Natural killer cell (primary cell): Measurements from ENCODE around the gene UGT8. TPM values are rescaled to one million over a fixed set of nuclear protein-coding genes. Genes with fewer than 3 reads are reported as not detected.
A peak's percentile ranks its signal among the peaks of the same experiment; 100 is the strongest.
"Not testable (repeated sequence)": the region's sequence is repeated elsewhere in the genome, so short reads cannot be mapped to it uniquely, and the experiment has no call there.

ENCODE experiments used
- ATAC-seq, 3 donors: fragments of 150-1000 bp in 2 of 3; fragments of 200-7000 bp in 1 of 3; cut with Tn5 transposase; 1 replicate in 1 of 3; 2 replicates in 2 of 3; pipeline ENCODE4 v1.10.0; 2021; ENCODE audit warnings: mild to moderate bottlenecking in 2 of 3, moderate library complexity in 2 of 3
- DNase-seq, 2 donors: peaks; one replicate each; pipeline versions ENCODE4 v3.0.0 to v3.0.0-alpha.2; 2013 to 2021; ENCODE audit warnings: mixed read lengths in 1 of 2
- H3K27ac ChIP-seq: one replicate; pipeline ENCODE4 v1.5.1; 2013; ENCODE audit warnings: mild to moderate bottlenecking, low read length
- H3K27me3 ChIP-seq: one replicate; pipeline ENCODE4 v1.6.1; 2013; ENCODE audit warnings: low read length; ENCODE audit not compliant: control insufficient read depth, insufficient read depth
- H3K36me3 ChIP-seq: one replicate; pipeline ENCODE4 v1.6.1; 2013; ENCODE audit warnings: low read length; ENCODE audit not compliant: control insufficient read depth, insufficient read depth
- H3K4me1 ChIP-seq: one replicate; pipeline ENCODE4 v1.6.1; 2013; ENCODE audit warnings: low read length; ENCODE audit not compliant: control insufficient read depth, insufficient read depth
- H3K4me3 ChIP-seq: one replicate; pipeline ENCODE4 v1.5.1; 2013; ENCODE audit warnings: low read length
- H3K9me3 ChIP-seq: one replicate; pipeline ENCODE4 v1.6.1; 2013; ENCODE audit warnings: low read length; ENCODE audit not compliant: control insufficient read depth, insufficient read depth
- H3K27ac Mint-ChIP-seq, 2 donors: one replicate each; pipeline ENCODE4 v1.8.0; 2022; ENCODE audit warnings: mild to moderate bottlenecking in 2 of 2, mixed read lengths in 2 of 2, moderate library complexity in 1 of 2
- H3K27me3 Mint-ChIP-seq, 2 donors: one replicate each; pipeline ENCODE4 v1.8.0; 2022; ENCODE audit warnings: low read depth in 2 of 2, mixed read lengths in 2 of 2
- H3K36me3 Mint-ChIP-seq: one replicate; pipeline ENCODE4 v1.8.0; 2022; ENCODE audit warnings: mixed read lengths
- H3K4me1 Mint-ChIP-seq, 2 donors: one replicate each; pipeline ENCODE4 v1.8.0; 2022; ENCODE audit warnings: mixed read lengths in 2 of 2
- H3K4me3 Mint-ChIP-seq: one replicate; pipeline ENCODE4 v1.8.0; 2022; ENCODE audit warnings: mild to moderate bottlenecking, moderate library complexity, mixed read lengths
- H3K9me3 Mint-ChIP-seq, 2 donors: one replicate each; pipeline ENCODE4 v1.8.0; 2022; ENCODE audit warnings: mixed read lengths in 2 of 2
- CTCF ChIP-seq: fragments of 200-600 bp; IDR thresholded peaks from one replicate; pipeline ENCODE4 v1.8.0; 2022; ENCODE audit warnings: antibody characterized with exemption
- WGBS: methylation state at CpG from one replicate; pipeline ENCODE4 v1.1.7; 2013; ENCODE audit warnings: missing lambda C conversion rate; ENCODE audit not compliant: insufficient coverage; 5-methylcytosine and 5-hydroxymethylcytosine counted together
- intact Hi-C: fragments of 100-400 bp; cut with micrococcal nuclease; formaldehyde crosslinking; loops from one replicate; pipeline ENCODE4 v1.14.2; 2022
- total RNA-seq, 4 donors: library from RNA; stranded (reverse); fragments of 120-200 nt in 1 of 4; gene quantifications; one replicate each; pipeline versions ENCODE4 v1.2.3 to v1.2.4, GENCODE V29; 2013 to 2022

UGT8 gene
- total RNA-seq, 3 donors from 2014 or later (not counting 1 experiment from before 2014, with no cell fraction given), result 0.16 to 0.25 TPM; not detected in 1

DNA sequence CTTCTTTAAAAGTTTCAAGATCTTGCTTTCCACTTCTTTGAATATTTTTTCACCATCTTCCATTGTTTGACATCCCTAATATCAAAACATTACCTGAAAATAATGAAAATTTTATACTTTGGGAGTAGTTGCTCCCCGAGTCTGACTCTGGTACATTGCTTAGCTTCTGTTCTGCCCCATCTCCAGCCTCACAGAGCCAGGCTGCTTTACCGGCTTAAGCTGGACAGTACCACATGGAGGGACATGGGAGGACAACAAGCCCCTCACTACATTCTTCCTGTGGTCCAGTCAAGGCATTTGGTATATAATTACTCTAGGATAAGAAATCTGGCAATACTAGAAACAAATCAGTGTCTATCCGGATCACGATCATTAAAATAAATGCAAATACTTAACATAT is 60.2 kb downstream of the UGT8 start:
- Histone ChIP-seq H3K4me1 (no peaks in the 10 kb centered on the region), H3K27ac (no peak overlapping the region), H3K4me3 (no peak overlapping the region), H3K27me3 (no peaks in the 10 kb centered on the region), H3K9me3 (no peaks in the 10 kb centered on the region), H3K36me3 (no peaks in the 10 kb centered on the region)
- no peaks in the 10 kb centered on the region for H3K4me1 Mint-ChIP-seq
- H3K27ac Mint-ChIP-seq, result no peak overlapping the region
- no peak for TF ChIP-seq CTCF
- peaks cover 2 to 5% of the 10 kb centered on the region in 2 donors for H3K27me3 Mint-ChIP-seq
- H3K4me3 Mint-ChIP-seq, result no peak overlapping the region
- intact Hi-C loops, result no loop called here
- WGBS, result 95% methylated on average over 2 of the region's 4 CpGs
- no peaks in the 10 kb centered on the region for H3K9me3 Mint-ChIP-seq
- DNase-seq (no peak), ATAC-seq (no peak)
- H3K36me3 Mint-ChIP-seq, result no peaks in the 10 kb centered on the region

GRCh38 chr4:114659386-114660008 is 60.9 kb downstream of the UGT8 start:
- H3K27me3 ChIP-seq, result no peaks in the 10 kb centered on the region
- ATAC-seq (no peak), DNase-seq (peak in 1 of 2 donors; percentile 57)
- no peaks in the 10 kb centered on the region for H3K36me3 Mint-ChIP-seq
- no peaks in the 10 kb centered on the region for H3K36me3 ChIP-seq
- no peaks in the 10 kb centered on the region for H3K9me3 Mint-ChIP-seq
- no peak overlapping the region for H3K4me3 ChIP-seq
- H3K27me3 Mint-ChIP-seq, result peaks cover 2 to 5% of the 10 kb centered on the region in 2 donors
- no peak for TF ChIP-seq CTCF
- intact Hi-C loops, result no loop called here
- no peaks in the 10 kb centered on the region for H3K9me3 ChIP-seq
- no peak overlapping the region for H3K27ac Mint-ChIP-seq
- no peaks in the 10 kb centered on the region for H3K4me1 ChIP-seq
- no peak overlapping the region for H3K4me3 Mint-ChIP-seq
- WGBS, result no CpG with 5 or more reads among the region's 4 CpGs
- no peak overlapping the region for H3K27ac ChIP-seq
- H3K4me1 Mint-ChIP-seq, result no peaks in the 10 kb centered on the region

DNA sequence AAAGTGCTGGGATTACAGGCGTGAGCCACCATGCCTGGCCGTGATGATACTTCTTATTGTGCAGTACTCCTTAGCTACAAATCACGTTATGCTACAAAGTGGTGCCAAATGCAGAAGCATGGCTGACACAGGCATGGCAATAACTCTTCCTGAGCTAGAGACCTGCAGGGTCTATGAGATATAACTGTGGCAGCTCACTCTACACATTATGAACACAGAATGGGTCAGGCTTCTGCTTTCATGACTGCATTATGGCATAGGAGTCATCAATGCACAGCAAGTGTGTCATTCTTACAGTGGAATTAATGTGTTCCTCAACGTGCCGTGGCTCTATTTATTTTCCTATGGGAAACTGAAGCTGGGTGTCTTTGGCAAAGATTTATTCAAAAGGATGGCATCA is 64.5 kb downstream of the UGT8 start:
- no peaks in the 10 kb centered on the region for H3K9me3 ChIP-seq
- WGBS, result 92% methylated on average over 5 of the region's 5 CpGs
- Mint-ChIP-seq H3K27ac (no peak overlapping the region), H3K9me3 (no peaks in the 10 kb centered on the region), H3K4me1 (no peaks in the 10 kb centered on the region), H3K27me3 (no peaks in the 10 kb centered on the region), H3K36me3 (no peaks in the 10 kb centered on the region), H3K4me3 (no peak overlapping the region)
- no peak for TF ChIP-seq CTCF
- no peaks in the 10 kb centered on the region for H3K36me3 ChIP-seq
- H3K4me3 ChIP-seq, result no peak overlapping the region
- no peak for ATAC-seq
- intact Hi-C loops, result no loop called here
- H3K27ac ChIP-seq, result no peak overlapping the region
- H3K4me1 ChIP-seq, result no peaks in the 10 kb centered on the region
- H3K27me3 ChIP-seq, result no peaks in the 10 kb centered on the region
- DNase-seq, result no peak

DNA sequence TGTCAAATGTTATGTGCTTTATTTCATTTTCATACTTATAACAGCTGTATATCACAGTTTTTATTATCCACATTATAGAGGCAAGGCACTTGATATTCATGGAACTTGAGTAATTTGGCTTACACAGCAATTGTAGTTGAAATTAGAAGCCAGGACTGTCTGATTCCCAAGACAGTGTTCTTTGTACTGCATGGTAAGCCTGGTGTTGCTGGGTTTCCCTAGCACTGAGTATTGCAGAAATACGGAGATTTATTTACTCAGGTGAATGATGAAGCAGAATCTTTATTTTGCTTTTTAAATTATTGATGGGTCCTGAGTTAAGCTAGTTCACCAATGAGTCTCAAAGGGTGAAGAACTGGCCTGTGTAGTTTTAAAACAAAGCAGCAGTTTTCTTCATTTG is 70.0 kb downstream of the UGT8 start:
- 85% methylated on average over 1 of the region's 1 CpG for WGBS
- intact Hi-C loops, result no loop called here
- Mint-ChIP-seq H3K36me3 (no peaks in the 10 kb centered on the region), H3K27ac (no peak overlapping the region), H3K4me1 (no peaks in the 10 kb centered on the region), H3K4me3 (no peak overlapping the region), H3K27me3 (no peaks in the 10 kb centered on the region), H3K9me3 (no peaks in the 10 kb centered on the region)
- Histone ChIP-seq H3K9me3 (no peaks in the 10 kb centered on the region), H3K4me1 (no peaks in the 10 kb centered on the region), H3K27me3 (no peaks in the 10 kb centered on the region), H3K4me3 (no peak overlapping the region), H3K27ac (no peak overlapping the region), H3K36me3 (no peaks in the 10 kb centered on the region)
- ATAC-seq (no peak), DNase-seq (no peak)
- TF ChIP-seq CTCF, result no peak

- H3K9me3 ChIP-seq, H3K27me3 Mint-ChIP-seq, H3K4me3 Mint-ChIP-seq, H3K36me3 Mint-ChIP-seq, intact Hi-C loops, H3K27ac ChIP-seq, ATAC-seq, H3K27me3 ChIP-seq, H3K4me3 ChIP-seq, H3K4me1 ChIP-seq, H3K36me3 ChIP-seq, H3K27ac Mint-ChIP-seq, H3K9me3 Mint-ChIP-seq, DNase-seq, H3K4me1 Mint-ChIP-seq: not testable (repeated sequence)
- WGBS, result 81% methylated on average over 3 of the region's 4 CpGs
Observed at GRCh38 chr4:114670733-114671132, 72.1 kb downstream of the UGT8 start.
